Measurements from ENCODE around the gene ACKR2. TPM values are rescaled to one million over a fixed set of nuclear protein-coding genes. Genes with fewer than 3 reads are reported as not detected.

Gene ACKR2
- polyA plus RNA-seq, 1 of the 3 experiments (the other 2 are of a cell fraction) = 0.10 TPM

DNA sequence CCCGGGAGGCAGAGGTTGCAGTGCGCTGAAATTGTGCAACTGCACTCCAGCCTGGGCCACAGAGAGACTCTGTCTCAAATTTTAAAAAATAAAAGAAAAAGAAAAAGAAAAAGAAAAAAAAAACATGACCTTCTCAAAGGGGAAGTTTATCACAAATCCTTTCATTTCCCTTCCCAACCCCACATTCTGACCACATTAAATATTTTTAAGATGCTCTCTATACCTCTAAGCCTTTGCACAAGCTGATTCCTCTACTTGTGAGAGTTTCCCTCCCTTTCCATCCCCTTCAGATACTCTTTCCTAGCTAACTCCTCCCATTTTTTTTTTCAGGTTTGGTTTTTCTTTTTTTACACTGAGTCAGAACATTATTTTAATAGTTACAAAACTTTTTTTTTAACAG lies 9.0 kb upstream of the ACKR2 start (continued):
- TF ChIP-seq, protein P1, sequence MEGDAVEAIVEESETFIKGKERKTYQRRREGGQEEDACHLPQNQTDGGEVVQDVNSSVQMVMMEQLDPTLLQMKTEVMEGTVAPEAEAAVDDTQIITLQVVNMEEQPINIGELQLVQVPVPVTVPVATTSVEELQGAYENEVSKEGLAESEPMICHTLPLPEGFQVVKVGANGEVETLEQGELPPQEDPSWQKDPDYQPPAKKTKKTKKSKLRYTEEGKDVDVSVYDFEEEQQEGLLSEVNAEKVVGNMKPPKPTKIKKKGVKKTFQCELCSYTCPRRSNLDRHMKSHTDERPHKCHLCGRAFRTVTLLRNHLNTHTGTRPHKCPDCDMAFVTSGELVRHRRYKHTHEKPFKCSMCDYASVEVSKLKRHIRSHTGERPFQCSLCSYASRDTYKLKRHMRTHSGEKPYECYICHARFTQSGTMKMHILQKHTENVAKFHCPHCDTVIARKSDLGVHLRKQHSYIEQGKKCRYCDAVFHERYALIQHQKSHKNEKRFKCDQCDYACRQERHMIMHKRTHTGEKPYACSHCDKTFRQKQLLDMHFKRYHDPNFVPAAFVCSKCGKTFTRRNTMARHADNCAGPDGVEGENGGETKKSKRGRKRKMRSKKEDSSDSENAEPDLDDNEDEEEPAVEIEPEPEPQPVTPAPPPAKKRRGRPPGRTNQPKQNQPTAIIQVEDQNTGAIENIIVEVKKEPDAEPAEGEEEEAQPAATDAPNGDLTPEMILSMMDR (IDR thresholded peaks at IDR 0.05) = no peak
- TF ChIP-seq, protein P2, sequence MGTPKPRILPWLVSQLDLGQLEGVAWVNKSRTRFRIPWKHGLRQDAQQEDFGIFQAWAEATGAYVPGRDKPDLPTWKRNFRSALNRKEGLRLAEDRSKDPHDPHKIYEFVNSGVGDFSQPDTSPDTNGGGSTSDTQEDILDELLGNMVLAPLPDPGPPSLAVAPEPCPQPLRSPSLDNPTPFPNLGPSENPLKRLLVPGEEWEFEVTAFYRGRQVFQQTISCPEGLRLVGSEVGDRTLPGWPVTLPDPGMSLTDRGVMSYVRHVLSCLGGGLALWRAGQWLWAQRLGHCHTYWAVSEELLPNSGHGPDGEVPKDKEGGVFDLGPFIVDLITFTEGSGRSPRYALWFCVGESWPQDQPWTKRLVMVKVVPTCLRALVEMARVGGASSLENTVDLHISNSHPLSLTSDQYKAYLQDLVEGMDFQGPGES (IDR thresholded peaks at IDR 0.05; ENCODE audit: low read depth, low read length) = no peak
- no peak for TF ChIP-seq EZH2phosphoT487 (IDR thresholded peaks at IDR 0.05; ENCODE audit: borderline replicate concordance, low read depth)

DNA sequence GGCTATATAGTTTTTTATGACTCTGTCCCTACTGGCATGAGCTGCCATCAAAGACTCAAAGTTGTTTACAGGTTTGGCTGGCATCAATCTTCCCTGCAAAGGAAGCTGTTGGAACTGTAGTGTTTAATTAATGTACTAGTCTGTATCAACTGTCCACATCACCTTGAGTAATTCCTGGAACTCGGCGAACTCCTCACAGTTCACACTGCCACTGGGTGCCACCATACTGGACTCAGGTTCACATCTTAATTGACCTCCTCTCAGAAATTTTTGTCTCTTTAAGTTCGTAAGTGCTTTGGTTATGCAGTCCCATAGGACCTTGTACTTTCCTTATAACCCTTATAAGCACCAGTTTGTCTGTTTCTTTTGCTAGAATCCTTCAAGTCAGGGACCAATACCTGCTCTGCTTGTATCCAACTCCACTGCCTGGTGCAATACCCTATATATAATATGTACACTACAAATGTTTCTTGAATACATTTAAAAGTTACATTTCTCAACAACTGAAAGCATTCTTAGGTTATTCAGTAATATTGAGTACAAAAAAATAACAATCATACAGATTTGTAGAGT lies 8.1 kb upstream of the ACKR2 start:
- peaks cover 5% of the 10 kb centered on the region; the same call in 1 of the 2 replicates for H4K20me1 ChIP-seq (ENCODE audit: insufficient read depth)
- H3K36me3 ChIP-seq (replicated peaks in 1 of 2; ENCODE audit: control insufficient read depth in 1 of 2, insufficient read depth in 2 of 2, low read length in 1 of 2) = peaks cover 3 to 19% of the 10 kb centered on the region in 2 experiments
- peaks cover 9% of the 10 kb centered on the region for H3F3A ChIP-seq (replicated peaks; ENCODE audit: insufficient read depth)
- 97% methylated on average over 3 of the region's 3 CpGs for WGBS (ENCODE audit: low lambda C conversion rate)
- H3K9ac ChIP-seq = no peak overlapping the region
- no peak overlapping the region for H3K27ac ChIP-seq (ENCODE audit: low read depth in 2 of 2, low read length in 1 of 2)
- no peak overlapping the region for H3K4me2 ChIP-seq
- H3K9me3 ChIP-seq = no peaks in the 10 kb centered on the region
- peaks cover 0 to 13% of the 10 kb centered on the region in 2 experiments; a peak in 3 of 4 replicates for H3K4me1 ChIP-seq (ENCODE audit: control insufficient read depth in 1 of 2, insufficient read depth in 2 of 2, low read depth in 1 of 2, low read length in 1 of 2)
- no peaks in the 10 kb centered on the region for H3K27me3 ChIP-seq (ENCODE audit: insufficient read depth)
- no peak overlapping the region for H3K4me3 ChIP-seq (ENCODE audit: low read depth in 2 of 2, low read length in 1 of 2)
- no peak overlapping the region for H2AFZ ChIP-seq (ENCODE audit: low read depth)
- peaks cover 52% of the 10 kb centered on the region for H3K79me2 ChIP-seq (ENCODE audit: insufficient read depth)
- ChIA-PET POLR2A (no interaction called here), CTCF (interaction anchor here (0.6 to 2.0 kb wide), 4 partner anchors 13 to 53 kb away, joined by 3 to 5 read pairs (median 3); no protein-coding TSS in a partner anchor)
- no peaks in the 10 kb centered on the region for H3K9me2 ChIP-seq
- no peak for TF ChIP-seq EZH2phosphoT487 (IDR thresholded peaks at IDR 0.05; ENCODE audit: borderline replicate concordance, low read depth)
- no peak for TF ChIP-seq GABPA (IDR thresholded peaks at IDR 0.05; ENCODE audit: low read depth)
- TF ChIP-seq, protein P3, sequence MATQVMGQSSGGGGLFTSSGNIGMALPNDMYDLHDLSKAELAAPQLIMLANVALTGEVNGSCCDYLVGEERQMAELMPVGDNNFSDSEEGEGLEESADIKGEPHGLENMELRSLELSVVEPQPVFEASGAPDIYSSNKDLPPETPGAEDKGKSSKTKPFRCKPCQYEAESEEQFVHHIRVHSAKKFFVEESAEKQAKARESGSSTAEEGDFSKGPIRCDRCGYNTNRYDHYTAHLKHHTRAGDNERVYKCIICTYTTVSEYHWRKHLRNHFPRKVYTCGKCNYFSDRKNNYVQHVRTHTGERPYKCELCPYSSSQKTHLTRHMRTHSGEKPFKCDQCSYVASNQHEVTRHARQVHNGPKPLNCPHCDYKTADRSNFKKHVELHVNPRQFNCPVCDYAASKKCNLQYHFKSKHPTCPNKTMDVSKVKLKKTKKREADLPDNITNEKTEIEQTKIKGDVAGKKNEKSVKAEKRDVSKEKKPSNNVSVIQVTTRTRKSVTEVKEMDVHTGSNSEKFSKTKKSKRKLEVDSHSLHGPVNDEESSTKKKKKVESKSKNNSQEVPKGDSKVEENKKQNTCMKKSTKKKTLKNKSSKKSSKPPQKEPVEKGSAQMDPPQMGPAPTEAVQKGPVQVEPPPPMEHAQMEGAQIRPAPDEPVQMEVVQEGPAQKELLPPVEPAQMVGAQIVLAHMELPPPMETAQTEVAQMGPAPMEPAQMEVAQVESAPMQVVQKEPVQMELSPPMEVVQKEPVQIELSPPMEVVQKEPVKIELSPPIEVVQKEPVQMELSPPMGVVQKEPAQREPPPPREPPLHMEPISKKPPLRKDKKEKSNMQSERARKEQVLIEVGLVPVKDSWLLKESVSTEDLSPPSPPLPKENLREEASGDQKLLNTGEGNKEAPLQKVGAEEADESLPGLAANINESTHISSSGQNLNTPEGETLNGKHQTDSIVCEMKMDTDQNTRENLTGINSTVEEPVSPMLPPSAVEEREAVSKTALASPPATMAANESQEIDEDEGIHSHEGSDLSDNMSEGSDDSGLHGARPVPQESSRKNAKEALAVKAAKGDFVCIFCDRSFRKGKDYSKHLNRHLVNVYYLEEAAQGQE (IDR thresholded peaks at IDR 0.05; ENCODE audit: low read depth, low read length) = no peak
- no peak for TF ChIP-seq RFX5 (IDR thresholded peaks at IDR 0.05; ENCODE audit: low read length)
- no peak for TF ChIP-seq GATA2 (CRISPR knock-in tag; IDR thresholded peaks at IDR 0.05)
- TF ChIP-seq SIN3A (IDR thresholded peaks at IDR 0.05; ENCODE audit: borderline replicate concordance, low read depth, low read length) = no peak
- TF ChIP-seq FOSL2 (IDR thresholded peaks at IDR 0.05; ENCODE audit: borderline replicate concordance, low read depth) = no peak
- TF ChIP-seq EP300 (IDR thresholded peaks at IDR 0.05; ENCODE audit: borderline replicate concordance in 1 of 2, low read depth in 1 of 2, low read length in 1 of 2) = no peak
- no peak for TF ChIP-seq YY1 (IDR thresholded peaks at IDR 0.05; ENCODE audit: low read depth)
- TF ChIP-seq, protein P4, sequence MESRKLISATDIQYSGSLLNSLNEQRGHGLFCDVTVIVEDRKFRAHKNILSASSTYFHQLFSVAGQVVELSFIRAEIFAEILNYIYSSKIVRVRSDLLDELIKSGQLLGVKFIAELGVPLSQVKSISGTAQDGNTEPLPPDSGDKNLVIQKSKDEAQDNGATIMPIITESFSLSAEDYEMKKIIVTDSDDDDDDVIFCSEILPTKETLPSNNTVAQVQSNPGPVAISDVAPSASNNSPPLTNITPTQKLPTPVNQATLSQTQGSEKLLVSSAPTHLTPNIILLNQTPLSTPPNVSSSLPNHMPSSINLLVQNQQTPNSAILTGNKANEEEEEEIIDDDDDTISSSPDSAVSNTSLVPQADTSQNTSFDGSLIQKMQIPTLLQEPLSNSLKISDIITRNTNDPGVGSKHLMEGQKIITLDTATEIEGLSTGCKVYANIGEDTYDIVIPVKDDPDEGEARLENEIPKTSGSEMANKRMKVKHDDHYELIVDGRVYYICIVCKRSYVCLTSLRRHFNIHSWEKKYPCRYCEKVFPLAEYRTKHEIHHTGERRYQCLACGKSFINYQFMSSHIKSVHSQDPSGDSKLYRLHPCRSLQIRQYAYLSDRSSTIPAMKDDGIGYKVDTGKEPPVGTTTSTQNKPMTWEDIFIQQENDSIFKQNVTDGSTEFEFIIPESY (IDR thresholded peaks at IDR 0.05; ENCODE audit: borderline replicate concordance, low read depth) = no peak
- TF ChIP-seq TEAD4 (IDR thresholded peaks at IDR 0.05; ENCODE audit: borderline replicate concordance, insufficient read depth) = no peak
- TF ChIP-seq MXI1 (IDR thresholded peaks at IDR 0.05; ENCODE audit: low read depth, low read length) = no peak
- TF ChIP-seq FOXM1 (IDR thresholded peaks at IDR 0.05; ENCODE audit: low read depth) = no peak
- TF ChIP-seq, protein P5, sequence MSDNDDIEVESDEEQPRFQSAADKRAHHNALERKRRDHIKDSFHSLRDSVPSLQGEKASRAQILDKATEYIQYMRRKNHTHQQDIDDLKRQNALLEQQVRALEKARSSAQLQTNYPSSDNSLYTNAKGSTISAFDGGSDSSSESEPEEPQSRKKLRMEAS (IDR thresholded peaks at IDR 0.05; ENCODE audit: low read depth) = no peak
- TF ChIP-seq, protein P1 (IDR thresholded peaks at IDR 0.05) = no peak
- no peak for TF ChIP-seq MEF2A (IDR thresholded peaks at IDR 0.05; ENCODE audit: borderline replicate concordance, low read depth)
- DNase-seq = no peak
